WTC11 (cell line): Measurements from ENCODE around the gene TAF3. TPM values are rescaled to one million over a fixed set of nuclear protein-coding genes. Genes with fewer than 3 reads are reported as not detected.
A peak's percentile ranks its signal among the peaks of the same experiment; 100 is the strongest.

Source experiments
- ATAC-seq: fragments of 200-7000 bp; cut with Tn5 transposase; 2 replicates; pipeline ENCODE4 v1.10.0; 2021; ENCODE audit warnings: mild to moderate bottlenecking, moderate library complexity
- CTCF ChIA-PET: fragments of 300-600 bp; sonication (Branson Sonifier 250); formaldehyde crosslinking; loops from one replicate; lab custom pipeline; 2021; ENCODE audit warnings: antibody characterized with exemption; lab: Charles Lee
- POLR2A ChIA-PET: fragments of 350-600 bp; sonication (Branson Sonifier 250); formaldehyde crosslinking; loops from one replicate; lab custom pipeline; 2021; ENCODE audit warnings: antibody characterized with exemption; lab: Charles Lee
- DNase-seq: peaks from one replicate; pipeline ENCODE4 v3.0.0; 2021; ENCODE audit warnings: low spot score
- H3K27ac Mint-ChIP-seq: 2 replicates; pipeline ENCODE4 v1.8.0; 2021; ENCODE audit warnings: mixed read lengths
- H3K27me3 Mint-ChIP-seq: 2 replicates; pipeline ENCODE4 v1.8.0; 2021; ENCODE audit warnings: low read depth, mild to moderate bottlenecking, moderate library complexity, mixed read lengths
- H3K36me3 Mint-ChIP-seq: 2 replicates; pipeline ENCODE4 v1.8.0; 2021; ENCODE audit warnings: mixed read lengths
- H3K4me1 Mint-ChIP-seq: 2 replicates; pipeline ENCODE4 v1.8.0; 2022; ENCODE audit warnings: mixed read lengths
- H3K4me3 Mint-ChIP-seq: 2 replicates; pipeline ENCODE4 v1.8.0; 2021; ENCODE audit warnings: mild to moderate bottlenecking, moderate library complexity, mixed read lengths
- H3K9me3 Mint-ChIP-seq: 2 replicates; pipeline ENCODE4 v1.8.0; 2021; ENCODE audit warnings: mixed read lengths
- CBFB ChIP-seq: sonication (generic); formaldehyde crosslinking; IDR thresholded peaks from 2 replicates; pipeline ENCODE4 v1.8.1; 2022; ENCODE audit warnings: mild to moderate bottlenecking, low read depth, missing genetic modification reagents
- GABPB1 ChIP-seq: sonication (generic); formaldehyde crosslinking; IDR thresholded peaks from 2 replicates; pipeline ENCODE4 v1.8.1; 2023; ENCODE audit warnings: mild to moderate bottlenecking, missing genetic modification reagents
- total RNA-seq: library from RNA; stranded (reverse); gene quantifications from 3 replicates; pipeline ENCODE4 v1.2.3, GENCODE V29; 2021
- TF ChIP-seq, protein P1 (sequence below): sonication (generic); formaldehyde crosslinking; IDR thresholded peaks from 2 replicates; pipeline ENCODE4 v1.8.0; 2022; ENCODE audit warnings: missing genetic modification reagents
- TF ChIP-seq, protein P2 (sequence below): fragments of 250-450 bp; sonication (Bioruptor Pico); IDR thresholded peaks from 2 replicates; pipeline ENCODE4 v1.9.0; 2021; ENCODE audit warnings: mild to moderate bottlenecking
- TF ChIP-seq, protein P3 (sequence below): sonication (generic); formaldehyde crosslinking; conservative IDR thresholded peaks from 2 replicates; pipeline ENCODE4 v1.8.1; 2023; ENCODE audit warnings: mild to moderate bottlenecking, low read depth, missing genetic modification reagents, moderate library complexity
- TF ChIP-seq, protein P4 (sequence below): sonication (generic); formaldehyde crosslinking; IDR thresholded peaks from 2 replicates; pipeline ENCODE4 v1.8.0; 2023; ENCODE audit warnings: missing genetic modification reagents, mild to moderate bottlenecking, borderline replicate concordance
- TF ChIP-seq, protein P5 (sequence below): sonication (generic); formaldehyde crosslinking; IDR thresholded peaks from 2 replicates; pipeline ENCODE4 v1.8.1; 2022; ENCODE audit warnings: mild to moderate bottlenecking, moderate library complexity, missing genetic modification reagents
- TF ChIP-seq, protein P6 (sequence below): fragments of 250-450 bp; sonication (Bioruptor Pico); IDR thresholded peaks from 2 replicates; pipeline ENCODE4 v2.1.2; 2022; ENCODE audit warnings: mild to moderate bottlenecking, moderate library complexity
- TF ChIP-seq, protein P7 (sequence below): sonication (generic); formaldehyde crosslinking; IDR thresholded peaks from 2 replicates; pipeline ENCODE4 v1.8.1; 2022; ENCODE audit warnings: low read depth, missing genetic modification reagents, borderline replicate concordance
- TF ChIP-seq, protein P8 (sequence below): sonication (generic); formaldehyde crosslinking; IDR thresholded peaks from 2 replicates; pipeline ENCODE4 v1.8.0; 2023; ENCODE audit warnings: missing genetic modification reagents
- TF ChIP-seq, protein P9 (sequence below): sonication (generic); formaldehyde crosslinking; IDR thresholded peaks from 2 replicates; pipeline ENCODE4 v1.8.1; 2022; ENCODE audit warnings: missing genetic modification reagents, borderline replicate concordance

Gene TAF3
- total RNA-seq, 1 experiment from 2014 or later, result 8.9 TPM

DNA sequence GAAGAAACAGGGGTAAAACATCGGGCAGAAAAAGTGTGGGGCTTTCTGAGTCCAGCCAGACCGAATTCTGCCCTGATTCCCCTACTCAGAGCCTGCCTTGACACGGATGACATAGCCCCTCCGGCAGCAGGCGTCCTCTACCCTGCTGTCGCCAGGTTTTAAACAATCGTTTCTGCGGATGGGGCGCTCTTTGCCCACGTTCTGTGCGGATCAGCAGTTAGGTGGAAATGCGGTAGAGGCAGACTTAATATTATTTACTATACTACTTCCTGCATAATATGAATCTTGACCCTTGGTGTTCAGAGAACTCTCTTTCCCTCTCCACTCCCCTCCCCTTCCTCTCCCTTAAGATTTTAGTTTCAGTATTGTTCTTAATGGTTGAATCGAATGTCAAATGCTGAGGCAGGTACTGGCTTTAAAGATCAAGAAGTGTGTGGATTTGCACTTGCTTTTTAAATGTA, 238.6 kb downstream of the TAF3 start:
- no peaks in the 10 kb centered on the region for H3K36me3 Mint-ChIP-seq
- ATAC-seq, result no peak
- H3K4me1 Mint-ChIP-seq, result peaks cover 76% of the 10 kb centered on the region
- CTCF ChIA-PET, result no interaction called here
- H3K4me3 Mint-ChIP-seq, result peak overlapping the region; percentile 72
- no peak for DNase-seq
- H3K27me3 Mint-ChIP-seq, result peaks cover 96% of the 10 kb centered on the region
- POLR2A ChIA-PET, result no interaction called here
- H3K9me3 Mint-ChIP-seq, result no peaks in the 10 kb centered on the region
- no peak overlapping the region for H3K27ac Mint-ChIP-seq
- TF ChIP-seq, protein P1, sequence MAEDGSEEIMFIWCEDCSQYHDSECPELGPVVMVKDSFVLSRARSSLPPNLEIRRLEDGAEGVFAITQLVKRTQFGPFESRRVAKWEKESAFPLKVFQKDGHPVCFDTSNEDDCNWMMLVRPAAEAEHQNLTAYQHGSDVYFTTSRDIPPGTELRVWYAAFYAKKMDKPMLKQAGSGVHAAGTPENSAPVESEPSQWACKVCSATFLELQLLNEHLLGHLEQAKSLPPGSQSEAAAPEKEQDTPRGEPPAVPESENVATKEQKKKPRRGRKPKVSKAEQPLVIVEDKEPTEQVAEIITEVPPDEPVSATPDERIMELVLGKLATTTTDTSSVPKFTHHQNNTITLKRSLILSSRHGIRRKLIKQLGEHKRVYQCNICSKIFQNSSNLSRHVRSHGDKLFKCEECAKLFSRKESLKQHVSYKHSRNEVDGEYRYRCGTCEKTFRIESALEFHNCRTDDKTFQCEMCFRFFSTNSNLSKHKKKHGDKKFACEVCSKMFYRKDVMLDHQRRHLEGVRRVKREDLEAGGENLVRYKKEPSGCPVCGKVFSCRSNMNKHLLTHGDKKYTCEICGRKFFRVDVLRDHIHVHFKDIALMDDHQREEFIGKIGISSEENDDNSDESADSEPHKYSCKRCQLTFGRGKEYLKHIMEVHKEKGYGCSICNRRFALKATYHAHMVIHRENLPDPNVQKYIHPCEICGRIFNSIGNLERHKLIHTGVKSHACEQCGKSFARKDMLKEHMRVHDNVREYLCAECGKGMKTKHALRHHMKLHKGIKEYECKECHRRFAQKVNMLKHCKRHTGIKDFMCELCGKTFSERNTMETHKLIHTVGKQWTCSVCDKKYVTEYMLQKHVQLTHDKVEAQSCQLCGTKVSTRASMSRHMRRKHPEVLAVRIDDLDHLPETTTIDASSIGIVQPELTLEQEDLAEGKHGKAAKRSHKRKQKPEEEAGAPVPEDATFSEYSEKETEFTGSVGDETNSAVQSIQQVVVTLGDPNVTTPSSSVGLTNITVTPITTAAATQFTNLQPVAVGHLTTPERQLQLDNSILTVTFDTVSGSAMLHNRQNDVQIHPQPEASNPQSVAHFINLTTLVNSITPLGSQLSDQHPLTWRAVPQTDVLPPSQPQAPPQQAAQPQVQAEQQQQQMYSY (CRISPR knock-in tag), result no peak
- TF ChIP-seq, protein P2, sequence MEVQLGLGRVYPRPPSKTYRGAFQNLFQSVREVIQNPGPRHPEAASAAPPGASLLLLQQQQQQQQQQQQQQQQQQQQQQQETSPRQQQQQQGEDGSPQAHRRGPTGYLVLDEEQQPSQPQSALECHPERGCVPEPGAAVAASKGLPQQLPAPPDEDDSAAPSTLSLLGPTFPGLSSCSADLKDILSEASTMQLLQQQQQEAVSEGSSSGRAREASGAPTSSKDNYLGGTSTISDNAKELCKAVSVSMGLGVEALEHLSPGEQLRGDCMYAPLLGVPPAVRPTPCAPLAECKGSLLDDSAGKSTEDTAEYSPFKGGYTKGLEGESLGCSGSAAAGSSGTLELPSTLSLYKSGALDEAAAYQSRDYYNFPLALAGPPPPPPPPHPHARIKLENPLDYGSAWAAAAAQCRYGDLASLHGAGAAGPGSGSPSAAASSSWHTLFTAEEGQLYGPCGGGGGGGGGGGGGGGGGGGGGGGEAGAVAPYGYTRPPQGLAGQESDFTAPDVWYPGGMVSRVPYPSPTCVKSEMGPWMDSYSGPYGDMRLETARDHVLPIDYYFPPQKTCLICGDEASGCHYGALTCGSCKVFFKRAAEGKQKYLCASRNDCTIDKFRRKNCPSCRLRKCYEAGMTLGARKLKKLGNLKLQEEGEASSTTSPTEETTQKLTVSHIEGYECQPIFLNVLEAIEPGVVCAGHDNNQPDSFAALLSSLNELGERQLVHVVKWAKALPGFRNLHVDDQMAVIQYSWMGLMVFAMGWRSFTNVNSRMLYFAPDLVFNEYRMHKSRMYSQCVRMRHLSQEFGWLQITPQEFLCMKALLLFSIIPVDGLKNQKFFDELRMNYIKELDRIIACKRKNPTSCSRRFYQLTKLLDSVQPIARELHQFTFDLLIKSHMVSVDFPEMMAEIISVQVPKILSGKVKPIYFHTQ (CRISPR knock-in tag), result no peak
- TF ChIP-seq, protein P3, sequence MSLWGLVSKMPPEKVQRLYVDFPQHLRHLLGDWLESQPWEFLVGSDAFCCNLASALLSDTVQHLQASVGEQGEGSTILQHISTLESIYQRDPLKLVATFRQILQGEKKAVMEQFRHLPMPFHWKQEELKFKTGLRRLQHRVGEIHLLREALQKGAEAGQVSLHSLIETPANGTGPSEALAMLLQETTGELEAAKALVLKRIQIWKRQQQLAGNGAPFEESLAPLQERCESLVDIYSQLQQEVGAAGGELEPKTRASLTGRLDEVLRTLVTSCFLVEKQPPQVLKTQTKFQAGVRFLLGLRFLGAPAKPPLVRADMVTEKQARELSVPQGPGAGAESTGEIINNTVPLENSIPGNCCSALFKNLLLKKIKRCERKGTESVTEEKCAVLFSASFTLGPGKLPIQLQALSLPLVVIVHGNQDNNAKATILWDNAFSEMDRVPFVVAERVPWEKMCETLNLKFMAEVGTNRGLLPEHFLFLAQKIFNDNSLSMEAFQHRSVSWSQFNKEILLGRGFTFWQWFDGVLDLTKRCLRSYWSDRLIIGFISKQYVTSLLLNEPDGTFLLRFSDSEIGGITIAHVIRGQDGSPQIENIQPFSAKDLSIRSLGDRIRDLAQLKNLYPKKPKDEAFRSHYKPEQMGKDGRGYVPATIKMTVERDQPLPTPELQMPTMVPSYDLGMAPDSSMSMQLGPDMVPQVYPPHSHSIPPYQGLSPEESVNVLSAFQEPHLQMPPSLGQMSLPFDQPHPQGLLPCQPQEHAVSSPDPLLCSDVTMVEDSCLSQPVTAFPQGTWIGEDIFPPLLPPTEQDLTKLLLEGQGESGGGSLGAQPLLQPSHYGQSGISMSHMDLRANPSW (CRISPR knock-in tag), result no peak
- TF ChIP-seq, protein P4, sequence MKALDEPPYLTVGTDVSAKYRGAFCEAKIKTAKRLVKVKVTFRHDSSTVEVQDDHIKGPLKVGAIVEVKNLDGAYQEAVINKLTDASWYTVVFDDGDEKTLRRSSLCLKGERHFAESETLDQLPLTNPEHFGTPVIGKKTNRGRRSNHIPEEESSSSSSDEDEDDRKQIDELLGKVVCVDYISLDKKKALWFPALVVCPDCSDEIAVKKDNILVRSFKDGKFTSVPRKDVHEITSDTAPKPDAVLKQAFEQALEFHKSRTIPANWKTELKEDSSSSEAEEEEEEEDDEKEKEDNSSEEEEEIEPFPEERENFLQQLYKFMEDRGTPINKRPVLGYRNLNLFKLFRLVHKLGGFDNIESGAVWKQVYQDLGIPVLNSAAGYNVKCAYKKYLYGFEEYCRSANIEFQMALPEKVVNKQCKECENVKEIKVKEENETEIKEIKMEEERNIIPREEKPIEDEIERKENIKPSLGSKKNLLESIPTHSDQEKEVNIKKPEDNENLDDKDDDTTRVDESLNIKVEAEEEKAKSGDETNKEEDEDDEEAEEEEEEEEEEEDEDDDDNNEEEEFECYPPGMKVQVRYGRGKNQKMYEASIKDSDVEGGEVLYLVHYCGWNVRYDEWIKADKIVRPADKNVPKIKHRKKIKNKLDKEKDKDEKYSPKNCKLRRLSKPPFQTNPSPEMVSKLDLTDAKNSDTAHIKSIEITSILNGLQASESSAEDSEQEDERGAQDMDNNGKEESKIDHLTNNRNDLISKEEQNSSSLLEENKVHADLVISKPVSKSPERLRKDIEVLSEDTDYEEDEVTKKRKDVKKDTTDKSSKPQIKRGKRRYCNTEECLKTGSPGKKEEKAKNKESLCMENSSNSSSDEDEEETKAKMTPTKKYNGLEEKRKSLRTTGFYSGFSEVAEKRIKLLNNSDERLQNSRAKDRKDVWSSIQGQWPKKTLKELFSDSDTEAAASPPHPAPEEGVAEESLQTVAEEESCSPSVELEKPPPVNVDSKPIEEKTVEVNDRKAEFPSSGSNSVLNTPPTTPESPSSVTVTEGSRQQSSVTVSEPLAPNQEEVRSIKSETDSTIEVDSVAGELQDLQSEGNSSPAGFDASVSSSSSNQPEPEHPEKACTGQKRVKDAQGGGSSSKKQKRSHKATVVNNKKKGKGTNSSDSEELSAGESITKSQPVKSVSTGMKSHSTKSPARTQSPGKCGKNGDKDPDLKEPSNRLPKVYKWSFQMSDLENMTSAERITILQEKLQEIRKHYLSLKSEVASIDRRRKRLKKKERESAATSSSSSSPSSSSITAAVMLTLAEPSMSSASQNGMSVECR (CRISPR knock-in tag), result no peak
- TF ChIP-seq, protein P5, sequence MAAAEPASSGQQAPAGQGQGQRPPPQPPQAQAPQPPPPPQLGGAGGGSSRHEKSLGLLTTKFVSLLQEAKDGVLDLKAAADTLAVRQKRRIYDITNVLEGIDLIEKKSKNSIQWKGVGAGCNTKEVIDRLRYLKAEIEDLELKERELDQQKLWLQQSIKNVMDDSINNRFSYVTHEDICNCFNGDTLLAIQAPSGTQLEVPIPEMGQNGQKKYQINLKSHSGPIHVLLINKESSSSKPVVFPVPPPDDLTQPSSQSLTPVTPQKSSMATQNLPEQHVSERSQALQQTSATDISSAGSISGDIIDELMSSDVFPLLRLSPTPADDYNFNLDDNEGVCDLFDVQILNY (CRISPR knock-in tag), result no peak
- TF ChIP-seq, protein P6, sequence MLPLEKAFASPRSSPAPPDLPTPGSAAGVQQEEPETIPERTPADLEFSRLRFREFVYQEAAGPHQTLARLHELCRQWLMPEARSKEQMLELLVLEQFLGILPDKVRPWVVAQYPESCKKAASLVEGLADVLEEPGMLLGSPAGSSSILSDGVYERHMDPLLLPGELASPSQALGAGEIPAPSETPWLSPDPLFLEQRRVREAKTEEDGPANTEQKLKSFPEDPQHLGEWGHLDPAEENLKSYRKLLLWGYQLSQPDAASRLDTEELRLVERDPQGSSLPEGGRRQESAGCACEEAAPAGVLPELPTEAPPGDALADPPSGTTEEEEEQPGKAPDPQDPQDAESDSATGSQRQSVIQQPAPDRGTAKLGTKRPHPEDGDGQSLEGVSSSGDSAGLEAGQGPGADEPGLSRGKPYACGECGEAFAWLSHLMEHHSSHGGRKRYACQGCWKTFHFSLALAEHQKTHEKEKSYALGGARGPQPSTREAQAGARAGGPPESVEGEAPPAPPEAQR, result no peak
- TF ChIP-seq, protein P7, sequence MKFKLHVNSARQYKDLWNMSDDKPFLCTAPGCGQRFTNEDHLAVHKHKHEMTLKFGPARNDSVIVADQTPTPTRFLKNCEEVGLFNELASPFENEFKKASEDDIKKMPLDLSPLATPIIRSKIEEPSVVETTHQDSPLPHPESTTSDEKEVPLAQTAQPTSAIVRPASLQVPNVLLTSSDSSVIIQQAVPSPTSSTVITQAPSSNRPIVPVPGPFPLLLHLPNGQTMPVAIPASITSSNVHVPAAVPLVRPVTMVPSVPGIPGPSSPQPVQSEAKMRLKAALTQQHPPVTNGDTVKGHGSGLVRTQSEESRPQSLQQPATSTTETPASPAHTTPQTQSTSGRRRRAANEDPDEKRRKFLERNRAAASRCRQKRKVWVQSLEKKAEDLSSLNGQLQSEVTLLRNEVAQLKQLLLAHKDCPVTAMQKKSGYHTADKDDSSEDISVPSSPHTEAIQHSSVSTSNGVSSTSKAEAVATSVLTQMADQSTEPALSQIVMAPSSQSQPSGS (CRISPR knock-in tag), result no peak
- no peak for TF ChIP-seq GABPB1 (CRISPR knock-in tag)
- no peak for TF ChIP-seq CBFB (CRISPR knock-in tag)
- TF ChIP-seq, protein P8, sequence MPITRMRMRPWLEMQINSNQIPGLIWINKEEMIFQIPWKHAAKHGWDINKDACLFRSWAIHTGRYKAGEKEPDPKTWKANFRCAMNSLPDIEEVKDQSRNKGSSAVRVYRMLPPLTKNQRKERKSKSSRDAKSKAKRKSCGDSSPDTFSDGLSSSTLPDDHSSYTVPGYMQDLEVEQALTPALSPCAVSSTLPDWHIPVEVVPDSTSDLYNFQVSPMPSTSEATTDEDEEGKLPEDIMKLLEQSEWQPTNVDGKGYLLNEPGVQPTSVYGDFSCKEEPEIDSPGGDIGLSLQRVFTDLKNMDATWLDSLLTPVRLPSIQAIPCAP, result no peak
- TF ChIP-seq, protein P9, sequence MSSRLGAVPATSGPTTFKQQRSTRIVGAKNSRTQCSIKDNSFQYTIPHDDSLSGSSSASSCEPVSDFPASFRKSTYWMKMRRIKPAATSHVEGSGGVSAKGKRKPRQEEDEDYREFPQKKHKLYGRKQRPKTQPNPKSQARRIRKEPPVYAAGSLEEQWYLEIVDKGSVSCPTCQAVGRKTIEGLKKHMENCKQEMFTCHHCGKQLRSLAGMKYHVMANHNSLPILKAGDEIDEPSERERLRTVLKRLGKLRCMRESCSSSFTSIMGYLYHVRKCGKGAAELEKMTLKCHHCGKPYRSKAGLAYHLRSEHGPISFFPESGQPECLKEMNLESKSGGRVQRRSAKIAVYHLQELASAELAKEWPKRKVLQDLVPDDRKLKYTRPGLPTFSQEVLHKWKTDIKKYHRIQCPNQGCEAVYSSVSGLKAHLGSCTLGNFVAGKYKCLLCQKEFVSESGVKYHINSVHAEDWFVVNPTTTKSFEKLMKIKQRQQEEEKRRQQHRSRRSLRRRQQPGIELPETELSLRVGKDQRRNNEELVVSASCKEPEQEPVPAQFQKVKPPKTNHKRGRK (CRISPR knock-in tag), result no peak
